OCI-LY7 (cell line): ENCODE data around the gene HABP2.

Source experiments
- CTCF ChIP-seq: fragments of 200-600 bp; sonication (generic); conservative IDR thresholded peaks from 2 replicates; pipeline ENCODE4 v1.5.1; 2014; ENCODE audit warnings: mild to moderate bottlenecking, antibody characterized with exemption, low read length, moderate library complexity, mixed read lengths
- EZH2phosphoT487 ChIP-seq: fragments of 200-600 bp; sonication (generic); IDR thresholded peaks from 2 replicates; pipeline ENCODE4 v1.6.1; 2018; ENCODE audit warnings: low read depth, borderline replicate concordance, mild to moderate bottlenecking, mixed run types, antibody characterized with exemption, low read length, moderate library complexity, mixed read lengths

- peak; percentile 31; the same call in 1 of the 2 replicates for TF ChIP-seq CTCF
- no peak for TF ChIP-seq EZH2phosphoT487
Measured at GRCh38 chr10:113521475-113521795, 31.4 kb upstream of the HABP2 start.
